Heart left ventricle (tissue), 16 donors: Measurements from ENCODE around the gene SCARB1. TPM values are rescaled to one million over a fixed set of nuclear protein-coding genes. Genes with fewer than 3 reads are reported as not detected.

Experiments
- ATAC-seq, 4 donors: fragments of 200-7000 bp; cut with Tn5 transposase; one replicate each; pipeline ENCODE4 v1.9.1; 2020 to 2022; ENCODE audit warnings: moderate library complexity in 4 of 4, mild to moderate bottlenecking in 3 of 4, moderate number of reproducible peaks in 1 of 4
- DNase-seq, 5 donors: peaks; one replicate each; pipeline ENCODE4 v3.0.0-alpha.2; 2020
- H3K27ac ChIP-seq, 12 donors: fragments of 200-600 bp; sonication (generic) in 4 of 12; one replicate each; pipeline versions ENCODE4 v1.5.0 to v1.8.0; 2016 to 2022; ENCODE audit warnings: mild to moderate bottlenecking in 2 of 12
- H3K27me3 ChIP-seq, 9 donors: fragments of 200-600 bp; sonication (generic) in 2 of 9; one replicate each; pipeline versions ENCODE4 v1.5.1 to v1.8.0; 2016 to 2022; ENCODE audit warnings: mild to moderate bottlenecking in 3 of 9
- H3K36me3 ChIP-seq, 9 donors: fragments of 200-600 bp; sonication (generic) in 2 of 9; one replicate each; pipeline versions ENCODE4 v1.5.0 to v1.8.0; 2018 to 2022; ENCODE audit warnings: mild to moderate bottlenecking in 2 of 9
- H3K4me1 ChIP-seq, 12 donors: fragments of 200-600 bp; sonication (generic) in 4 of 12; one replicate each; pipeline versions ENCODE4 v1.5.0 to v1.8.0; 2016 to 2022; ENCODE audit warnings: mild to moderate bottlenecking in 3 of 12
- H3K4me3 ChIP-seq, 12 donors: fragments of 200-600 bp; sonication (generic) in 4 of 12; one replicate each; pipeline versions ENCODE4 v1.5.0 to v1.8.0; 2017 to 2022; ENCODE audit warnings: mild to moderate bottlenecking in 9 of 12, moderate library complexity in 4 of 12
- H3K9me3 ChIP-seq, 12 donors: fragments of 200-600 bp; sonication (generic) in 4 of 12; one replicate each; pipeline versions ENCODE4 v1.5.0 to v1.8.0; 2016 to 2022; ENCODE audit warnings: mild to moderate bottlenecking in 1 of 12
- POLR2A ChIP-seq, 2 donors: fragments of 450-650 bp; IDR thresholded peaks; one replicate each; pipeline ENCODE4 v1.6.1; 2017; ENCODE audit warnings: antibody characterized with exemption in 2 of 2, mild to moderate bottlenecking in 2 of 2, moderate library complexity in 2 of 2
- WGBS, 4 donors: extraction: QIAGEN DNeasy Blood & Tissue Kit in 2 of 4; methylation state at CpG; one replicate each; pipeline versions ENCODE4 v1.1.5 to v1.1.7; 2013 to 2018; 5-methylcytosine and 5-hydroxymethylcytosine counted together
- intact Hi-C, 10 donors: fragments of 100-400 bp; cut with DNase I; formaldehyde crosslinking; loops; one replicate each; pipeline versions ENCODE4 v1.11.1 to v1.14.2; 2022
- polyA plus RNA-seq, 2 donors: library from polyadenylated mRNA; stranded (reverse); fragments of 200-250 nt; gene quantifications; one replicate each; pipeline ENCODE4 v1.2.3, GENCODE V29; 2013
- total RNA-seq, 9 donors: library from RNA; depleted of rRNA in 2 of 9; stranded (reverse); fragments of >200 nt in 2 of 9; fragmentation: NEBNext Ultra II Directional in 3 of 9; extraction: Animal tissue kit (Norgen Biotek cat#: 25700) in 3 of 9; gene quantifications; one replicate each; pipeline versions ENCODE4 v1.1.0 to v1.2.4, GENCODE V29; 2016 to 2023
- TF ChIP-seq, protein P1 (sequence below), 12 donors: fragments of 200-600 bp; sonication (generic) in 4 of 12; IDR thresholded peaks; one replicate each; pipeline versions ENCODE4 v1.5.0 to v1.8.0; 2018 to 2022; ENCODE audit warnings: antibody characterized with exemption in 12 of 12, mild to moderate bottlenecking in 5 of 12
- donor health status: ischemic (EF 13 %, LVEDD 7.1; RV severe dilation, severe dysfunction).
- donor health status: healthy with polysubstance abuse.
- donor health status: DM: no; HTN: yes; CAD: no.
- donor health status: DM: no; HTN: no; CAD: no.
- donor health status: ischemic (EF 25% LVEDD 6.9; RV normal size, moderate dysfunction).
- donor health status: ischemic (EF 25% LVEDD 5.7; RV mildly dilated, moderate dysfunction).
- donor health status: healthy.
- donor health status: DM: yes; HTN: yes; CAD: no.
- donor health status: ischemic (EF 35%, LVEDD 5.7; RV mildly dilated, moderate dysfunction).
- donor health status: nonischemic (EF 11% LVEDD 7.7; RV severe dilation, severe dysfunction).
- donor health status: DM: yes; HTN: yes; CAD: no.
- donor health status: PGD.
- donor health status: ischemic (EF 29% LVEDD 5.4; RV normal size, mild dysfunction).
- donor health status: nonischemic (EF 23%, LVEDD 6.1; RV moderate dilation, normal function).

Gene SCARB1
- total and polyA plus RNA-seq, 11 donors, result 6.9 to 21.7 (median 14.0) TPM

DNA sequence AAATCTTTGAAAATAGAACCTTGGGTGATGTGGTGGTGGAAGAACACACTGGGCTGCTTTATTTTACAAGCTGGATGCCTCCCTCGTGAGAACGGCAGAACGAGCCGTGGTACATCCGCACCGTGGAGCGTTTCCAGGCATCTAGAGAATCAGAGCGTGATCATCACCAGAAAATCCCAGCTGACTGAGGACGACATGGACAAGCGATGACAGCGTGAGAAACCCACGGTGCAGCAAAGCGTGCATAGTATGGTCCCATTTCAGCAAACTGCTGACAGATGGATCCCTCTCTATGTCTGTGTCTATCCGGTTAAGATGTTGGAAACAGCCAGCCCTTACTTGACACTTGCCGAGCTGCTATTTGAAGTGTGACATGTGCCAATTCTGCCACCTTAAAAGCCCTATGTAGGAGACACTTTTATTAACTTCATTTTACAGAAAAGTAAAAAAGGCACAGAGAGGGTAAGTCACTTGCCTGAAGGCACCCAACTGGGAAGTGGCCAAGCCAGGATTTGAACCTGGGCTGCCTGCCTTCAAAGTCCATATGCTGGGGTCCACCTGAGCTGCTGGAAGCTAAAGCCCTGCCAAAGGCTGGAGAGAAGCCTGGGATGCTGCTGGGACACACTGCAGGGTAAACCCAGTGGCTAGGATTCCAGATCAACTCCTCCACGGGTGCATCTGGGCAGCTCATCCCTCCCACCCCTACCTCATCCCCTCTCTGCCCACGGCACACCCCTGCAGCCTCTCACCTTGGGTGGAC is 14.9 kb downstream of the SCARB1 start:
- TF ChIP-seq, protein P1, sequence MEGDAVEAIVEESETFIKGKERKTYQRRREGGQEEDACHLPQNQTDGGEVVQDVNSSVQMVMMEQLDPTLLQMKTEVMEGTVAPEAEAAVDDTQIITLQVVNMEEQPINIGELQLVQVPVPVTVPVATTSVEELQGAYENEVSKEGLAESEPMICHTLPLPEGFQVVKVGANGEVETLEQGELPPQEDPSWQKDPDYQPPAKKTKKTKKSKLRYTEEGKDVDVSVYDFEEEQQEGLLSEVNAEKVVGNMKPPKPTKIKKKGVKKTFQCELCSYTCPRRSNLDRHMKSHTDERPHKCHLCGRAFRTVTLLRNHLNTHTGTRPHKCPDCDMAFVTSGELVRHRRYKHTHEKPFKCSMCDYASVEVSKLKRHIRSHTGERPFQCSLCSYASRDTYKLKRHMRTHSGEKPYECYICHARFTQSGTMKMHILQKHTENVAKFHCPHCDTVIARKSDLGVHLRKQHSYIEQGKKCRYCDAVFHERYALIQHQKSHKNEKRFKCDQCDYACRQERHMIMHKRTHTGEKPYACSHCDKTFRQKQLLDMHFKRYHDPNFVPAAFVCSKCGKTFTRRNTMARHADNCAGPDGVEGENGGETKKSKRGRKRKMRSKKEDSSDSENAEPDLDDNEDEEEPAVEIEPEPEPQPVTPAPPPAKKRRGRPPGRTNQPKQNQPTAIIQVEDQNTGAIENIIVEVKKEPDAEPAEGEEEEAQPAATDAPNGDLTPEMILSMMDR (IDR thresholded peaks at IDR 0.05), result no peak
- no peak for TF ChIP-seq POLR2A (IDR thresholded peaks at IDR 0.05)
- no peak for ATAC-seq
- Histone ChIP-seq H3K4me3 (no peak overlapping the region), H3K9me3 (no peaks in the 10 kb centered on the region), H3K36me3 (no peaks in the 10 kb centered on the region), H3K27ac (peak overlapping the region in 1 of 12 donors; percentile 38), H3K27me3 (no peaks in the 10 kb centered on the region), H3K4me1 (peaks cover 0 to 39% (median 19%) of the 10 kb centered on the region in 12 donors)
- WGBS, 4 donors, result 71 to 76% (median 74%) methylated on average over 17 of the region's 17 CpGs
- intact Hi-C loops, result no loop called here
- DNase-seq, result no peak

- no peaks in the 10 kb centered on the region for H3K36me3 ChIP-seq
- no peaks in the 10 kb centered on the region for H3K9me3 ChIP-seq
- peaks cover 0 to 46% (median 26%) of the 10 kb centered on the region in 12 donors for H3K4me1 ChIP-seq
- no peak for TF ChIP-seq POLR2A (IDR thresholded peaks at IDR 0.05)
- TF ChIP-seq, protein P1 (IDR thresholded peaks at IDR 0.05), result no peak
- WGBS, 4 donors, result 47 to 58% (median 53%) methylated on average over 12 of the region's 12 CpGs
- H3K4me3 ChIP-seq, result no peak overlapping the region
- DNase-seq (peak in 1 of 5 donors; percentile 71), ATAC-seq (peak in 3 of 4 donors; percentile 28 to 56 (median 47))
- peak overlapping the region in 4 of 12 donors; percentile 7 to 64 (median 30) for H3K27ac ChIP-seq
- intact Hi-C loops, result no loop called here
- H3K27me3 ChIP-seq, result no peaks in the 10 kb centered on the region
Observed at GRCh38 chr12:124847113-124848074, 16.3 kb downstream of the SCARB1 start.

- DNase-seq (no peak), ATAC-seq (no peak)
- no peaks in the 10 kb centered on the region for H3K9me3 ChIP-seq
- no peak overlapping the region for H3K27ac ChIP-seq
- no peak overlapping the region for H3K4me3 ChIP-seq
- TF ChIP-seq, protein P1 (IDR thresholded peaks at IDR 0.05), result no peak
- TF ChIP-seq POLR2A (IDR thresholded peaks at IDR 0.05), result no peak
- no peaks in the 10 kb centered on the region for H3K36me3 ChIP-seq
- WGBS, 4 donors, result 93 to 95% (median 95%) methylated on average over 37 of the region's 37 CpGs
- intact Hi-C loops, result no loop called here
- peaks cover 0 to 46% (median 32%) of the 10 kb centered on the region in 12 donors for H3K4me1 ChIP-seq
- no peaks in the 10 kb centered on the region for H3K27me3 ChIP-seq
Observed at GRCh38 chr12:124844411-124845397, 19.0 kb downstream of the SCARB1 start.
